Neural cell (in vitro differentiated cells): ENCODE results near the gene MEAK7. TPM values are rescaled to one million over a fixed set of nuclear protein-coding genes. Genes with fewer than 3 reads are reported as not detected.
A peak's percentile ranks its signal among the peaks of the same experiment; 100 is the strongest.

ENCODE experiments used
- H2AFZ ChIP-seq: fragments of 200-600, 300-800 bp; sonication (generic), shearing (Covaris generic); 2 replicates; pipeline ENCODE4 v1.6.0; 2014; ENCODE audit warnings: low read depth, mild to moderate bottlenecking, antibody characterized with exemption, low read length, moderate library complexity
- H3F3A ChIP-seq: fragments of 200-600 bp; shearing (Covaris generic); 2 replicates; pipeline ENCODE4 v1.6.1; 2016; ENCODE audit warnings: mild to moderate bottlenecking, moderate library complexity, mixed read lengths, antibody characterized with exemption, low read length; ENCODE audit not compliant: insufficient read depth, poor library complexity, severe bottlenecking
- H3K27ac ChIP-seq: fragments of 200-600, 300-800 bp; sonication (generic), shearing (Covaris generic); 2 replicates; pipeline ENCODE4 v1.5.1; 2014; ENCODE audit warnings: mild to moderate bottlenecking, low read length, moderate library complexity
- H3K27me3 ChIP-seq: fragments of 300-800, 200-600 bp; sonication (generic), shearing (Covaris generic); 2 replicates; pipeline ENCODE4 v1.6.0; 2014; ENCODE audit warnings: mild to moderate bottlenecking, low read depth, low read length, moderate library complexity; ENCODE audit not compliant: insufficient read depth
- H3K36me3 ChIP-seq: fragments of 300-800, 200-600 bp; sonication (generic), shearing (Covaris generic); 2 replicates; pipeline ENCODE4 v1.5.1; 2014; ENCODE audit warnings: mild to moderate bottlenecking, antibody characterized with exemption, low read length, moderate library complexity; ENCODE audit not compliant: insufficient read depth
- H3K4me2 ChIP-seq: fragments of 300-800, 200-600 bp; sonication (generic), shearing (Covaris generic); 2 replicates; pipeline ENCODE4 v1.6.0; 2014; ENCODE audit warnings: mild to moderate bottlenecking, low read length
- H3K4me3 ChIP-seq: fragments of 300-800, 200-600 bp; sonication (generic), shearing (Covaris generic); 2 replicates; pipeline ENCODE4 v1.5.1; 2014; ENCODE audit warnings: mild to moderate bottlenecking, low read length, moderate library complexity
- H3K79me2 ChIP-seq: fragments of 200-600 bp; shearing (Covaris generic); replicated peaks from 2 replicates; pipeline ENCODE4 v1.6.0; 2014; ENCODE audit warnings: mild to moderate bottlenecking, low read length, moderate library complexity; ENCODE audit not compliant: insufficient read depth
- H3K9ac ChIP-seq: fragments of 300-800, 200-600 bp; sonication (generic), shearing (Covaris generic); 2 replicates; pipeline ENCODE4 v1.6.1; 2016; ENCODE audit warnings: mild to moderate bottlenecking, low read length, mixed read lengths
- H3K9me2 ChIP-seq: fragments of 200-600 bp; shearing (Covaris generic); 2 replicates; pipeline ENCODE4 v1.6.1; 2016; ENCODE audit warnings: mild to moderate bottlenecking, low read length, mixed read lengths; ENCODE audit not compliant: insufficient read depth
- H3K9me3 ChIP-seq: fragments of 200-600, 300-800 bp; sonication (generic), shearing (Covaris generic); 2 replicates; pipeline ENCODE4 v1.6.1; 2016; ENCODE audit warnings: mild to moderate bottlenecking, mixed run types, low read length, moderate library complexity, mixed read lengths
- H4K20me1 ChIP-seq: fragments of 200-600 bp; shearing (Covaris generic); 2 replicates; pipeline ENCODE4 v1.6.1; 2016; ENCODE audit warnings: mild to moderate bottlenecking, mixed run types; ENCODE audit not compliant: insufficient read depth
- EP300 ChIP-seq: fragments of 450-650 bp; conservative IDR thresholded peaks from 2 replicates; pipeline ENCODE4 v1.6.1; 2014; ENCODE audit warnings: antibody characterized with exemption, mild to moderate bottlenecking, moderate library complexity; ENCODE audit not compliant: poor library complexity, severe bottlenecking
- EZH2 ChIP-seq: fragments of 200-600, 300-800 bp; shearing (Covaris generic), sonication (generic); IDR thresholded peaks from 2 replicates; pipeline ENCODE4 v1.6.1; 2014; ENCODE audit warnings: antibody characterized with exemption, low read length, borderline replicate concordance, mild to moderate bottlenecking; ENCODE audit not compliant: insufficient read depth, poor library complexity, severe bottlenecking
- MXI1 ChIP-seq: fragments of 450-650 bp; conservative IDR thresholded peaks from 2 replicates; pipeline ENCODE4 v1.6.1; 2014; ENCODE audit warnings: antibody characterized with exemption, mild to moderate bottlenecking; ENCODE audit not compliant: poor library complexity, severe bottlenecking
- POLR2AphosphoS5 ChIP-seq: IDR thresholded peaks from 2 replicates; pipeline ENCODE4 v1.6.1; 2012
- RAD21 ChIP-seq: fragments of 450-650 bp; conservative IDR thresholded peaks from 2 replicates; pipeline ENCODE4 v1.6.1; 2014; ENCODE audit warnings: antibody characterized with exemption, mild to moderate bottlenecking, moderate library complexity
- REST ChIP-seq: IDR thresholded peaks from 2 replicates; pipeline ENCODE4 v1.6.1; 2012; ENCODE audit warnings: borderline replicate concordance
- SMC3 ChIP-seq: fragments of 450-650 bp; conservative IDR thresholded peaks from 2 replicates; pipeline ENCODE4 v1.6.1; 2014; ENCODE audit warnings: antibody characterized with exemption, mild to moderate bottlenecking, moderate library complexity; ENCODE audit not compliant: poor library complexity
- TAF1 ChIP-seq: IDR thresholded peaks from 2 replicates; pipeline ENCODE4 v1.6.1; 2012; ENCODE audit warnings: low read depth
- polyA plus RNA-seq: library from polyadenylated mRNA; depleted of rRNA; stranded (reverse); fragments of >200 nt; gene quantifications from 2 replicates; pipeline ENCODE4 v1.2.3, GENCODE V29; 2014
- TF ChIP-seq, protein P1 (sequence below): fragments of 450-650 bp; IDR thresholded peaks from 2 replicates; pipeline ENCODE4 v1.5.1; 2014; ENCODE audit warnings: antibody characterized with exemption, mild to moderate bottlenecking, moderate library complexity; ENCODE audit not compliant: poor library complexity, severe bottlenecking

The MEAK7 gene
- polyA plus RNA-seq, 1 donor from 2014 or later, result 12.4 TPM

DNA sequence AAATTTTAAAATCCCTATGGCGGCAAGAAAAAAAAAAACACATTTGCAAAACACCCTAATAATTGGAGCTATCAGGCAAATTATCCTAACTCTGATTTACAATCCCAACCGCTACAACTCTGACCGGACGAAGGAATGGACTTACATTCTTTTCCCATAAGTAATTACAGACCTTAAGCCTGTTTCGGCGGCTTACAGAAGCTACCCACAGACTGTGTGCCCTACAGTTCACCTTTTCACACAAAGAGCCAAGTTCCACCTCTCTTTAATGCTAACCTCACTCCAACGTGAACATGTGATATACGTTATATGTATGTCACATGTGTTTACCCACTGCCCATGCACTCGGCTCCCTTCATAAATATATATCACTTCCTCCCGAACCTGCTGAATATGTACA lies 8.7 kb upstream of the MEAK7 start:
- no peak overlapping the region for H3K9ac ChIP-seq
- no peaks in the 10 kb centered on the region for H3F3A ChIP-seq
- H3K4me3 ChIP-seq, result no peak overlapping the region
- H3K36me3 ChIP-seq, result no peaks in the 10 kb centered on the region
- H2AFZ ChIP-seq, result no peak overlapping the region
- no peaks in the 10 kb centered on the region for H3K9me2 ChIP-seq
- no peak overlapping the region for H3K4me2 ChIP-seq
- H3K79me2 ChIP-seq, result no peaks in the 10 kb centered on the region
- no peak overlapping the region for H3K27ac ChIP-seq
- H3K27me3 ChIP-seq, result no peaks in the 10 kb centered on the region
- no peaks in the 10 kb centered on the region for H3K9me3 ChIP-seq
- no peak for TF ChIP-seq EZH2
- TF ChIP-seq, protein P1, sequence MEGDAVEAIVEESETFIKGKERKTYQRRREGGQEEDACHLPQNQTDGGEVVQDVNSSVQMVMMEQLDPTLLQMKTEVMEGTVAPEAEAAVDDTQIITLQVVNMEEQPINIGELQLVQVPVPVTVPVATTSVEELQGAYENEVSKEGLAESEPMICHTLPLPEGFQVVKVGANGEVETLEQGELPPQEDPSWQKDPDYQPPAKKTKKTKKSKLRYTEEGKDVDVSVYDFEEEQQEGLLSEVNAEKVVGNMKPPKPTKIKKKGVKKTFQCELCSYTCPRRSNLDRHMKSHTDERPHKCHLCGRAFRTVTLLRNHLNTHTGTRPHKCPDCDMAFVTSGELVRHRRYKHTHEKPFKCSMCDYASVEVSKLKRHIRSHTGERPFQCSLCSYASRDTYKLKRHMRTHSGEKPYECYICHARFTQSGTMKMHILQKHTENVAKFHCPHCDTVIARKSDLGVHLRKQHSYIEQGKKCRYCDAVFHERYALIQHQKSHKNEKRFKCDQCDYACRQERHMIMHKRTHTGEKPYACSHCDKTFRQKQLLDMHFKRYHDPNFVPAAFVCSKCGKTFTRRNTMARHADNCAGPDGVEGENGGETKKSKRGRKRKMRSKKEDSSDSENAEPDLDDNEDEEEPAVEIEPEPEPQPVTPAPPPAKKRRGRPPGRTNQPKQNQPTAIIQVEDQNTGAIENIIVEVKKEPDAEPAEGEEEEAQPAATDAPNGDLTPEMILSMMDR, result no peak
- no peak for TF ChIP-seq RAD21
- TF ChIP-seq EP300, result no peak
- no peak for TF ChIP-seq MXI1
- TF ChIP-seq SMC3, result no peak
- no peak for TF ChIP-seq TAF1
- no peak for TF ChIP-seq POLR2AphosphoS5
- TF ChIP-seq REST, result no peak
- no peaks in the 10 kb centered on the region for H4K20me1 ChIP-seq

- Histone ChIP-seq H3K9me2 (no peaks in the 10 kb centered on the region), H3K4me2 (peak overlapping the region; percentile 27), H2AFZ (peak overlapping the region; percentile 42), H4K20me1 (no peaks in the 10 kb centered on the region), H3K36me3 (no peaks in the 10 kb centered on the region), H3K9me3 (no peaks in the 10 kb centered on the region), H3K79me2 (no peaks in the 10 kb centered on the region), H3K27me3 (no peaks in the 10 kb centered on the region), H3K4me3 (peak overlapping the region; percentile 38), H3F3A (no peaks in the 10 kb centered on the region), H3K27ac (peak overlapping the region; percentile 35), H3K9ac (no peak overlapping the region)
- TF ChIP-seq POLR2AphosphoS5 (no peak), EZH2 (no peak), RAD21 (no peak), TAF1 (no peak), EP300 (no peak), SMC3 (no peak)
- TF ChIP-seq, protein P1, result no peak
Measured at GRCh38 chr16:84511831-84512230, 7.4 kb upstream of the MEAK7 start.
